HL-60/S4 treated with phorbol 12-myristate 13-acetate at 8.2 ng/mL for 4 days and 3 days (cell line): Measurements from ENCODE around the gene DPH1.

Experiments
- in situ Hi-C: fragments of 300-500 bp; cut with MboI; formaldehyde crosslinking; loops from 2 replicates; pipeline ENCODE4 v1.15.0; 2022; ENCODE audit warnings: low sequenced_read_pairs

Gene DPH1

DNA sequence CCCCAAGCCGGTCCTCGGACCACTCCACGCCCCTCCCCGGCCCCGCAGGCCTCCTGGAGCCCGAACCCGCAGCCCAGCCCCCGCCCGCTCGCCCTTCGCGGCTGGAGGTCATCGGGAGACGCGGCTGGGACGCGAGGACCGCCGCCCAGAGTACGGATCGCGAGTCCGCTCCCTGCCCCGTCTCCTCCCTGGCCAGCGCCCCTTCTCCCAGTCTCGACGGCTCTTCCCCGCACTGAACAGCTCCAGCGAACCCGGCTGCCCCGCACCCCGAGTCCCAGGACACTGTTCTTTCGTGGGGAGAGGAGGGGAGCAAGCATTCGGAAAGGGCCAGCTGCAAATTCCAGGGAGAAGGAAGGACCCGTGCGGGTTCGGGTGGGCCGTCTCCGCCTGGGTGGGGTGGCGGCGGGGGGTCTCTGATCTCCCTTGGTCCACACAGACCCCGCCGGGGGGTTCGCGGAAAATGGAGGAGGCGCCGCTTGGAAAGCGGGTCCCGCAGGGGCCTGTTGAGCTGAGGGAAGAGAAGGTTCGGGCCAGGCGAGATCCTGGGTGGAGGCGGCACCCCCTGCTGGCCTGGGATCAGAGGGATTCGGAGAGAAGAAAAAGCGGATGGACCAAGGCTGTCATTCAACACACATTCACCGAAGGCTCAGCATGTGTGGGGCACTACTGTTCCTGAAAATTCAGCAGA lies 4.2 kb upstream of the DPH1 start:
- in situ Hi-C loops = no loop called here

GRCh38 chr17:2027528-2028233 lies 2.3 kb upstream of the DPH1 start:
- in situ Hi-C loops = no loop called here

DNA sequence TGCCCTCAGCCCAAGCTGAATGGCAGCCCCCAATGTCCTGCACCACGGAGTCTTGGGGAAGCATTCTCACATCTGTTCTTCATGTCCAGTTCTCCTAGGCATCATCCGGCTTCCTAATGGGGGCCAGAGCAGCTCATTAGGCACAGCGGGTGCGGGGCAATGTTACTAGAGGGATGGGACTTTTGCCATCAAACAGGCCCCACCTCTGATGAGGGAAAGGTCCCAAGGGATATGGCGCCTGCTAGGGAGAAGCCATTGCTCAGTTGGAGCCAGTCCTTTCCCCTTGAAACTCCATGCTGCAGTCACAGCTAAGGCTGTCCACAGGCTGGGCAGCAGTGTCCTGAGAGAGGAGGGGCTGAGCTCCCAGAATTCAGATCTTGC lies 1.7 kb upstream of the DPH1 start:
- in situ Hi-C loops = no loop called here

DNA sequence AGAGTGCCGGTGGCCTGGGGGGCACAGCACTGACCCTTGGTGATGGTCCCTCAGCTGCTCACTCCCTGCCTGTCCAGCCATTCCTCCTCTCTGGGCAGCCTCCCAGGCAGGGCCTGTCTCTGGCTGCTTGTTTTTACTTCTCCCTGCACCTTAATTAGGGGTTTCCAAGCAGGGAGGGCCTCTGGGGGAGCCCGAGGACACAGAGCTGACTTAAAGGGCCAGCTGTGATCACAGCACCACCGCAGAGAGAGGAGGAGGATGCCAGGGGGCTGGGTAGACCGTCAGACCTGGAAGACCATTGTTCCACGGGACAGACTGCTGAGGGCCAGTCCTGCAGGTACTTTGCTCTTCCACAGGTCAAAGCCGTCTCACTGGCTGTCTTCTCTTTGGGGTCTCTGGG lies 1.2 kb upstream of the DPH1 start:
- in situ Hi-C loops = no loop called here

GRCh38 chr17:2030779-2031163 lies 818 bp downstream of the DPH1 start:
- in situ Hi-C loops = no loop called here

DNA sequence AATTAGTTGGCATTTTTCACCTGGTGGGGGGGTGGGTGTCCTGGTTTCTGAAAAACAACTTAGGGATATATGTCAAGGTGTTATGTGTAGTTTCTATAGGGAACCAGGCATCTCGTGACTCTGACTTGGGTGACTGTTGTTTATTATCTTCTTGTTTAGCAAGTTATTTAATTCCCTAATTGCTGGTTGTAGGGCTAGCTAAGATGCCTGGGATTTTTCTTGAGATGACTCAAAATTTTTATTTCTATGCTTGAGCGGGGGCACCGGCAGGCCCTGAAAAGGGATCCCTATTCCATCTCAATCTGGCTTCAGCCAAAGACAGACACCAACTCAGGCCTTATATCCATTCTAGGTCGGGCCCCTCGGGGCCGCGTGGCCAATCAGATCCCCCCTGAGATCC lies 3.2 kb downstream of the DPH1 start:
- in situ Hi-C loops = no loop called here

GRCh38 chr17:2034157-2034556 lies 4.2 kb downstream of the DPH1 start:
- in situ Hi-C loops = no loop called here

DNA sequence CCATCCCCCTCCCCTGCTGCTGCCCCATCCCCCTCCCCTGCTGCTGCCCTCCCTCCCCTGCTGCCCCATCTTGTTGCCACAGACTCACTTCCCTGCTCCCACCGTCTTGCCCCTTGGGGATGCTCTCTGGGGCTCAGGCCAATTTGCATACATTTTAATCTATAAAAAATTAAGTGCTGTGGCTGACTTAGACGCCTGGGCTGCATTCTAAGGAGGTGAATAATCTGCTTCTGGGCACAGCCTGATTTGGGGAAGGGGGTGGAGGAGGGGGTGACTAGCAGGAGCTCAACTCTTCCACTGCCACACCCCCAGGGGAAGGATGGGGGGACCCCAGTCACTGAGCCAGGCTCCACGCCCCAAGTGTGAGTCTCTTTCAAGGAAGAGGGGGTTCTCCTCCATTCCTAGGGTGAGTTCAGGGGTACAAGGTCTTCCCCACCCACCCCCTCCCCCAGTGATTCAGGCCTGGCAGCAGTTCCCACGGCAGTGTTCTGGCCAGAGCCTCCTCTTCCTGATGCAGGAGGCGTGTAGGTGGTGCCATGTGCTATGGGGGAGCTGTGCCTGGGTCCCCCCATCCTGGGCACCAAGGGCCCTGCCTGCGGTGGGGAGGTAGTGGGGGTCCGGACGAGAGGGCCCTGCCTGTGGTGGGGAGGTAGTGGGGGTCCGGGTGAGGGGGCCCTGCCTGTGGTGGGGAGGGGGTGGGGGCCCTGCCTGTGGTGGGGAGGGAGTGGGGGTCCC lies 5.0 kb downstream of the DPH1 start:
- in situ Hi-C loops = no loop called here

DNA sequence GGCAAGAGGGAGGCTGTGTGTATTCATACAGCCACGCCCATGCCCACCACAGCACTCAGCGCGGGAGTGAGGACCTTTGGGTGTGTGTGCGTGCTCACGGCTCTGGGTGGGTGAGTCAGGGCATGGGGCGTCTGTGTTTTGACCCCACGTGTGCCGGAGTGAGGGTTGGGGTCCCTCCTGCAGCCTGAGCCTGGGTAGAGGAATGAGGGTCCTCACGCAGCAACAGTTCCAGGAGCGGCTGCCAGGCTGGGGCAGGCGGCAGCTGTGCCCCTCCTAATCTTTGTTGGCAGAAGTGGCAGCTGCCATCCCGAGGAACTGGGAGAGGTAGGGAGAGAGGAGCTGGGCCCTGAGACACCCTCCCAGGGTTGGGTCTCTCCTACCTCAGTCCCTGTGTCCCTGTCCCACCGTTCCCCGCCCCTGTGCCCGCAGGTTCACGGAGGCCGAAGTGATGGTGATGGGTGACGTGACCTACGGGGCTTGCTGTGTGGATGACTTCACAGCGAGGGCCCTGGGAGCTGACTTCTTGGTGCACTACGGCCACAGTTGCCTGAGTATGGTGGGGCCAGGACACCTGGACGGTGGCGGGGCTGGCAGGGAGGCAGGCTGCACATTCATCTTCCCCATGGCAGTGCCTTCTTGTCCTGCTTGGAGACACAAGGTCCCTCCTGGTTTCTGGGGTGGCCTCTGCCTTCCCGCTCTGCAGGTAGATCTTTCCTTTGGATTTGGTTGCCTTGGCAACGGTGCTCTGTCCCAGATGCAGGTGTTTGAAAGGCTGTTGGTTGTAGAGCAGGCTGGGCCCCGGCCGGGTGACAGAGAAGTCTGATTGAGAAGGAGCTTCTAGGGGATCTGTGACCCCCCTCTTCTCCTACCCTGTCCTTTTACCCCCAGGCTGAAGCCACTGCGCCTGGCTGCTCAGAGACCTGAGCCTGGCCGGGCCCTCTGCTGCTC lies 5.9 kb downstream of the DPH1 start:
- in situ Hi-C loops = no loop called here

- in situ Hi-C loops = no loop called here
Observed at GRCh38 chr17:2037155-2037554, 7.2 kb downstream of the DPH1 start.

GRCh38 chr17:2040219-2040827 lies 10.4 kb downstream of the DPH1 start:
- in situ Hi-C loops = no loop called here

DNA sequence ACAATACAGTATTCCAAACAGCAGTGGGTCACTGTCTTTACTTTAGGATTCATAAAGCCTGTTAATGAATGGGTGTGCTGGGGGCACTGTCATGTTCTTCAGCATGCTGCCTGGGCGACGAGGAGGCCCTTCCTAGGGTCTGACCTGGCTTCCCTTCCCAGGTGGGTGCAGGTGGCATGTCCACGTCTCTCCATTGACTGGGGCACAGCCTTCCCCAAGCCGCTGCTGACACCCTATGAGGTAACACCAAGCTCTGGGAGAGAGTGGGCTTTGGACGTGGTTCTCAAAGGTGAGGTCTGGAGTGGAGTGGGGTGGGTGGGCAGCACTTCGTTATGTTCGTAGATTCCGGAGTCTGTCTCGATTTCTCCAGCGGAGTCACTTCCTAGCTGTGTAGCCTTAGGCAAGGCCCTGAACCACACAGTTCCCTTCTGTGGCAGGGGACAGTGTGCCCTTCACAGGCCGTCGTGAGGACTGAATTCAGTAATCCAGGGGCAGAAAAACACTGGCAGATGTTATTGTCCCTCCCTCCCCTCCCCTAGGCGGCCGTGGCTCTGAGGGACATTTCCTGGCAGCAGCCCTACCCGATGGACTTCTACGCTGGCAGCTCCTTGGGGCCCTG lies 11.1 kb downstream of the DPH1 start:
- in situ Hi-C loops = no loop called here

DNA sequence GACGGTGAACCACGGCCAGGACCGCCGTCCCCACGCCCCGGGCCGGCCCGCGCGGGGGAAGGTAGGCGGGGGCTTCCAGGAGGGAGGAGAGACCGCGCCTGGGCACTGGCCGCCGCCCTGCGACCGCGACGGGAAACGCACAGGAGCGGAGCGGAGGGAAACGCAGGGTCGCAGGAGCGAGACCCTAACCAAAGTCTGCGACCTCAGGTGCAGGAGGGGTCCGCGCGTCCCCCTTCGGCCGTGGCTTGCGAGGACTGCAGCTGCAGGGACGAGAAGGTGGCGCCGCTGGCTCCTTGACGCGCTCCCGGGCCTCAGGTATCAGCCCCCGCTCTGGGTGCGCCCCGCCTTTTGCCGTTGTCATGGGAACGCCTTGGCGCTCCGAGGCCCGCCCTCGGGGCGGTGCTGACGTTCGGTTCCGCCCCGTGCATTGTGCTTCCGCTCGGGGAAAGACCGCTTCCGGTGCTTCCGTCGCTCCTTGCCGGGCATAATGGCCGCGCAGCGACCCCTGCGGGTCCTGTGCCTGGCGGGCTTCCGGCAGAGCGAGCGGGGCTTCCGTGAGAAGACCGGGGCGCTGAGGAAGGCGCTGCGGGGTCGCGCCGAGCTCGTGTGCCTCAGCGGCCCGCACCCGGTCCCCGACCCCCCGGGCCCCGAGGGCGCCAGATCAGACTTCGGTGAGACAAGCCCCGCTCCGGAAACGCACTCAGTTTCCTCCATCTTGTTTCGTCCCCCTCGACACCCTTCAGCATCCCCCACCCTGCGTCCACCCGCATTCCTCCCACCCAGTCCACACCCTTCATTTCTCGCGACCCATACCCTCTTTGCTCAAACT lies 11.8 kb downstream of the DPH1 start, which contains the start of gene OVCA2:
OVCA2 (plus strand) TSS at position 462 of the 829 bp plus-strand sequence; CDS start at position 488, 26 bp downstream.
- in situ Hi-C loops = no loop called here

- in situ Hi-C loops = no loop called here
Observed at GRCh38 chr17:2042390-2042847, 12.5 kb downstream of the DPH1 start.

- in situ Hi-C loops = no loop called here
Observed at GRCh38 chr17:2042933-2043332, 13.0 kb downstream of the DPH1 start.

- in situ Hi-C loops = no loop called here
Observed at GRCh38 chr17:2043785-2044184, 13.8 kb downstream of the DPH1 start.

DNA sequence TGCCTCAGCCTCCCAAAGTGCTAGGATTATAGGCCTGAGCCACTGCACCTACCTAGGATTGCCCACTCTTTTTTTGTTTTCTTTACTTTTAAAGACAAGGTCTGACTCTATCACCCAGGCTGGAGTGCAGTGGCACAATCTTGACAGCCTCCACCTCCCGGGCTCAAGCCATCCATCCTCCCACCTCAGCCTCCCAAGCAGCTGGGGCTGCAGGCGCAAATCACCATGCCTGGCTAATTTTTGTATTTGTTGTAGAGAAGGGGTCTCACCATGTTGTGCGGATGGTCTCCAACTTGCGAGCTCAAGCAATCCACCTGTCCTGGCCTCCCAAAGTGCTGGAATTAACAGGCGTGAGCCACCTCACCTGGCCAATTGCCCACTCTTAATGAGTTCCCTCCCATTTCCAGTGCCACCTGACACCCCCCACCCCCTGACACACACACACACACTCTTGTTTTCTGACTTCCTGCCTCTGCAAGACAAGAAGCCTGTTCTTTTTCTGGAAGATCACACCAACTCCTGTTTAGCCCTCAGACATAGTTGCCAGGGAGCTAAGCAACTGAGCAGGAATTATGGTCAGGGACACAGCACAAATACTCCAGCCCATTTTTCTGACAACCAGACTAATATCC lies 14.4 kb downstream of the DPH1 start:
- in situ Hi-C loops = no loop called here

DNA sequence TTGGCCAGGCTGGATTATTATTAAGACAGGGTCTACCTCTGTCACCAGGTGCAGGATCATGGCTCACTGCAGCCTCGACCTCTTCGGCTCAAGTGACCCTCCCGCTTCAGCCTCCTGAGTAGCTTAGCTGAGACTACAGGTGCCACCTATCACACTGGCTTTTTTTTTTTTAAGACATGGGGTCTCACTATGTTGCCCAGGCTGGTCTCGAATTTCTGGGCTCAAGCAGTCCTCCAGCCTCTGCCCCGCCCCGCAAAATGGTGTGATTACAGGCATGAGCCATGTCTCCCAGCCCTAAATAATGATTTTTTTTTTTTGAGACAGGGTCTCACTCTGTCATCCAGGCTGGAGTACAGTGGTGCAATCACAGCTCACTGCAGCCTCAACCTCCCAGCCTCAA lies 17.6 kb downstream of the DPH1 start:
- in situ Hi-C loops = no loop called here

DNA sequence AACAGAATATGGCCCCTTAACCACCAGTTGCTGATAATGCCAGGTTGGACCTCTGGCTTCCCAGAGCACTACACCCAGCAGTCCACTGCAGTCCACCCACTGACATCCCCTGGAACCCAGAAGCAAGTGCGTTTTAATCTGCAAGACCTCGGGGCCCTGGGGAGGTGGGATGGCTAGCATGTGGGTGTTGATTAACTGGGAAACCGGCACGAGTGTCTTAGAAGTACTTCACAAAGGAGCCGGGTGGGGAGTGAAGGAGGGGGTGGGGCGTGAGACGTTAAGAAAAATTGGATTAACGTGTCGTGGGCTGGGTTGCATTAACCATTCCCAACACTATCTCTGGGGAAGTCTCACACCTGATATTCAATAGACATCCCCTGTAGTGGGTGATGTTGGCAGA lies 18.9 kb downstream of the DPH1 start:
- in situ Hi-C loops = no loop called here
